GM21423 (cell line): Measurements from ENCODE around the gene RRP9.
"Not testable (repeated sequence)": the region's sequence is repeated elsewhere in the genome, so short reads cannot be mapped to it uniquely, and the experiment has no call there.

ENCODE experiments used
- ATAC-seq: cut with Tn5 transposase; IDR thresholded peaks from one replicate; pipeline ENCODE4 v1.9.1; 2021; ENCODE audit warnings: mild to moderate bottlenecking, moderate library complexity; ENCODE audit not compliant: unreplicated experiment

RRP9 gene

GRCh38 chr3:51940648-51941462 is 849 bp downstream of the RRP9 start:
- ATAC-seq: no peak

- ATAC-seq: no peak
Observed at GRCh38 chr3:51938780-51939425, 2.8 kb downstream of the RRP9 start.

- no peak for ATAC-seq
Observed at GRCh38 chr3:51937611-51938450, 3.9 kb downstream of the RRP9 start.

GRCh38 chr3:51937014-51937413 is 4.7 kb downstream of the RRP9 start:
- ATAC-seq: no peak

- ATAC-seq: no peak
Observed at GRCh38 chr3:51935886-51936755, 5.6 kb downstream of the RRP9 start.

- ATAC-seq: no peak
Observed at GRCh38 chr3:51934991-51935885, 6.5 kb downstream of the RRP9 start.

- ATAC-seq: no peak
Observed at GRCh38 chr3:51934139-51934850, 7.4 kb downstream of the RRP9 start.

- ATAC-seq: no peak
Observed at GRCh38 chr3:51933471-51934138, 8.1 kb downstream of the RRP9 start.

- ATAC-seq: no peak
Observed at GRCh38 chr3:51932471-51933370, 9.0 kb downstream of the RRP9 start.

GRCh38 chr3:51931756-51932155 is 9.9 kb downstream of the RRP9 start:
- no peak for ATAC-seq

GRCh38 chr3:51930439-51930838 is 11.3 kb downstream of the RRP9 start:
- no peak for ATAC-seq

GRCh38 chr3:51929420-51930003 is 12.2 kb downstream of the RRP9 start:
- no peak for ATAC-seq

- not testable (repeated sequence) for ATAC-seq
Observed at GRCh38 chr3:51928981-51929380, 12.7 kb downstream of the RRP9 start.

- no peak for ATAC-seq
Observed at GRCh38 chr3:51928438-51928837, 13.3 kb downstream of the RRP9 start.

- ATAC-seq: no peak
Observed at GRCh38 chr3:51927061-51927977, 14.4 kb downstream of the RRP9 start.

GRCh38 chr3:51921081-51921578 is 20.6 kb downstream of the RRP9 start:
- no peak for ATAC-seq
